ENCODE data around the gene IRX2. TPM values are rescaled to one million over a fixed set of nuclear protein-coding genes. Genes with fewer than 3 reads are reported as not detected.

Gene IRX2
- polyA plus RNA-seq (ENCODE audit: insufficient read length in 3 of 3) = 10 to 100 TPM; 22.6 to 30.3 (median 22.6) TPM
- long read RNA-seq, donor 1, transcript IRX2-202 (5 exons, 2,630 nt) = major isoform, 7 of 7 reads
- long read RNA-seq, donor 1, partial matches to known transcripts = 0 of 7 reads
- long read RNA-seq, donor 1, other reads (novel, unspliced or antisense) = 0 of 7 reads
- long read RNA-seq, donor 2, transcript IRX2-201 (4 exons, 2,456 nt) = major isoform, 7 of 9 reads
- long read RNA-seq, donor 2, partial matches to known transcripts = 0 of 9 reads
- long read RNA-seq, donor 2, other reads (novel, unspliced or antisense) = 0 of 9 reads
- long read RNA-seq, donor 3, transcript IRX2-202 (5 exons, 2,630 nt) = major isoform, 5 of 12 reads
- long read RNA-seq, donor 3, partial matches to known transcripts = 5 of 12 reads
- long read RNA-seq, donor 3, other reads (novel, unspliced or antisense) = 0 of 12 reads
- long read RNA-seq, donor 4, partial matches to known transcripts = 0 of 3 reads
- long read RNA-seq, donor 4, other reads (novel, unspliced or antisense) = 0 of 3 reads
- long read RNA-seq, donor 5, partial matches to known transcripts = 8 of 11 reads
- long read RNA-seq, donor 5, other reads (novel, unspliced or antisense) = 0 of 11 reads
- long read RNA-seq, donor 6, partial matches to known transcripts = 0 of 3 reads
- long read RNA-seq, donor 6, other reads (novel, unspliced or antisense) = 0 of 3 reads
- long read RNA-seq, donor 7, transcript IRX2-201 (4 exons, 2,456 nt) = major isoform, 7 of 9 reads
- long read RNA-seq, donor 7, partial matches to known transcripts = 0 of 9 reads
- long read RNA-seq, donor 7, other reads (novel, unspliced or antisense) = 0 of 9 reads
- long read RNA-seq, donor 8 = 0 reads
- long read RNA-seq, donor 9, partial matches to known transcripts = 0 of 17 reads
- long read RNA-seq, donor 9, other reads (novel, unspliced or antisense) = 12 of 17 reads
- long read RNA-seq, donor 10, partial matches to known transcripts = 0 of 3 reads
- long read RNA-seq, donor 10, other reads (novel, unspliced or antisense) = 0 of 3 reads
- long read RNA-seq, donor 11, partial matches to known transcripts = 6 of 12 reads
- long read RNA-seq, donor 11, other reads (novel, unspliced or antisense) = 0 of 12 reads
- long read RNA-seq, donor 12, transcript IRX2-201 (4 exons, 2,456 nt) = major isoform, 6 of 10 reads
- long read RNA-seq, donor 12, partial matches to known transcripts = 0 of 10 reads
- long read RNA-seq, donor 12, other reads (novel, unspliced or antisense) = 0 of 10 reads
- long read RNA-seq, donor 13, partial matches to known transcripts = 5 of 10 reads
- long read RNA-seq, donor 13, other reads (novel, unspliced or antisense) = 0 of 10 reads
- long read RNA-seq, donor 14, transcript IRX2-202 (5 exons, 2,630 nt) = minor isoform, 9 of 26 reads
- long read RNA-seq, donor 14, transcript IRX2-201 (4 exons, 2,456 nt) = major isoform, 10 of 26 reads
- long read RNA-seq, donor 14, partial matches to known transcripts = 7 of 26 reads
- long read RNA-seq, donor 14, other reads (novel, unspliced or antisense) = 0 of 26 reads
- long read RNA-seq, donor 15 = 0 reads
- long read RNA-seq, donor 16, partial matches to known transcripts = 0 of 2 reads
- long read RNA-seq, donor 16, other reads (novel, unspliced or antisense) = 0 of 2 reads

DNA sequence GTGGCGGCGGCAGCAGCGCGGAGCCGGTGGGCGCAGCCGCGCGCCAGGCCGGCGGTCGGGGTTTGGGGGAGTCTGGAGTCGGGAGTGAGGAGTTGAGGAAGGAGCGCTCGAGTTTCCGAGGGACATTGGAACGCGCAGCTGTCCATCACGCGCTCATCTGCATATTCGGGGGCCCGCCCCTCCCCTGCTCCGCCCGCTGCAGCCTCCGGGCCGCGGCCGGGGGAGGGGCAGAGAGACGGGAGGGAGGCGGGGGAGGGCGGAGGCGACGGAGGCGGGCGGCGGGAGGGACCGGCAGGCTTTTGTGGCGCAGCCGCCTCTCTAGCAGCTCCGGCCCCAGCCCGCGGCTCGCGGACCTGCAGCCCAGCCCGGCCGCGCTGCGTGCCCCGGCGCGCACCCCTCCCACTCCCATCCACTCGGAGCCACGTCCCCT, at the start of gene IRX2:
Gene IRX2, minus strand, starts transcription at position 86 of the 430 bp plus-strand sequence. CDS start 264 bp downstream, outside the sequence.
- peak; percentile 82 for DNase-seq

- no peak for DNase-seq
These were observed 48.6 kb upstream of the IRX2 start for GRCh38 chr5:2800035-2800434.

DNA sequence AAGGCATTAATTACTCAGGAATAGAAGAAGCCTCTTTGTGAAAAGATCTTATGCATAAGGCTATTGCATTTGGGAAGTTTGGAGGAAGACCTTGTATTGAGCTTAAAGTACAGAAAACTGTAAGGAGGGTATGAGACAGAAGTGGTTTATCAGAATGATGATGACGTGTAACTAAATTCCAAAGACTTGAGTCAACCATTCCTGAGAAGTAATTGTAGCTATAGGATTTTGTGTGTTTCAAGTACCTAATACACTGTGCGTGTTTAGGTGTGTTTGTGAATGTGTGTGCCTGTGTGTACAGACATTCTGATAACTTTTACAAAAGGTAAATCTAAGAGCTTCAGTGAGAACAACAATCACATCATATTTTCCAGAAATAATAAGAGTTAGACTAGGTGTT, 46.5 kb upstream of the IRX2 start:
- DNase-seq = no peak

DNA sequence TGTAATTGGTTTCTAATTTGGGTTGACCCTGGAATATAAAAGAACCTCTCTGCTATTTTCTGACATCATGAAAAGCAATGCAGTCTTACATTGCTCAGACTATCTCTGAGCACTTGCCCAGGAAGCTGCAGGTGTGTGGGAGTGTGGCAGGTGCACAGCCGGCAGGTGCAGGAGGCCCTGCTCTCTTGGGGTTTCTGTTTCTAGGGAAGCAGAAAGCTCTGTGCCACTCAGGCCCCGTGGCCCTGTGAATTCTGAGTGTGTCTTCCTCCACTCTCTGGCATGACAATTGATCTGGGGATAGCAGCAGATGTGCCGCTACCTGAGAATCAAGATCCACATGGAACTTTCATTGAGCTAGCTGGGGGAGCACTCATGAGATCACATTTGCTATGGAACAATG, 45.7 kb upstream of the IRX2 start:
- DNase-seq = no peak

GRCh38 chr5:2783223-2783622, 31.7 kb upstream of the IRX2 start:
- DNase-seq = no peak

GRCh38 chr5:2782658-2783057, 31.2 kb upstream of the IRX2 start:
- DNase-seq = no peak

DNA sequence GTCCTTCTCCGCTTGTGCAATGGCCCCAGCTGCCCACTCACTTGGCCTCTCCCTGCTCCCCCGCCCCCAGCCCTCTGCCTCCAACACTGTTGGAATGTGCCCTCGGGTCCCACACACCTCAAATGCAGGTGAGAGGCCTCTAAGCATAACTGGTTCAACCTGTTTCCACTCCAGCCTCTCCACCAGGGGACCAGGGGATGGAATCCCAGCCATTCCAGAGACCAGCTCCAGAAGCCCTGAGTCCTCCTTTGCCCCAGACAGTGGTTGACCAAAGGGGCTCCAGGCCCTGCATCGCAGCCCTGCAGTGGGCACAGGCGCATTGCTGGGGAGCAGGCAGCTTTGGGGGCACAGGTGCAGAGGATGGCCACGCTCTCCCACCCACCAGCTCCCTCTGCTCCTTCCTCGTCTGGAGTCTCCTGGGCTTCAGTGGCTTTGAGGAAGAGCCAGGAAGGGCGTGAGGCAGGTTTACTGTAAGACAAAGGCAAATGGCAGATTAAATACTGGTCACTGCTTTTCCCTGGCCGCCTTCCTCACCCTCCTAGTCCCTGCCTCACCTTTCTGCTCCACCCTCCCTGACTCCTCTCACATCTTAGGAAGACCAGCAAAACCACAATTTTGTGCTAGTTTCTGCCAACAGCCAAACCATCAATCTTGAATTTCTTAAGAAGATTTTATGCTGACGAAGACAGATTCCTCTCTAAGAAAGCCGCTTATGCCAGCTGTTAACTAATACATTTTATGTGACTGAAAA, 29.1 kb upstream of the IRX2 start:
- peak; percentile 62 for DNase-seq

- no peak for DNase-seq
These were observed 28.0 kb upstream of the IRX2 start for GRCh38 chr5:2779459-2779858.

- DNase-seq = no peak
These were observed 25.1 kb upstream of the IRX2 start for GRCh38 chr5:2776337-2777302.

DNA sequence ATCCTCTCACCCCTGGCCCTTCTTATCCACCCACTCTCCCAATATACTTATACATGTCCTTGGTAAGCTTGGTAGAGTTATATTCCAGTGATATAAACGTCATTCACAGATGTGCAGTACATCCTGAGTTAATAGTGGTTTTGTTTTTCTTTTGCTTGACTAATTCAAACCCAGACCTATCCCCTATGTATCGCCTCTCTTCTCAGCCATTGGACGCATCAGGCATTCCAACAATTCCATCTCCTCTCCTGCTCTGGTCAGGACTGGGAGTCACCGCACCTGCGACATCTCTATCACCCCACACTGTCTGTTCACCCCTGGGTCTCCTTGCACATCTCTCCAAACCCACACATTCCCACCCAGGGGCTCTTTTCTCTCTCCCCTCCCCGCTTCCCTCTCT, 21.9 kb upstream of the IRX2 start:
- no peak for DNase-seq

GRCh38 chr5:2767089-2767488, 15.6 kb upstream of the IRX2 start:
- DNase-seq = no peak

DNA sequence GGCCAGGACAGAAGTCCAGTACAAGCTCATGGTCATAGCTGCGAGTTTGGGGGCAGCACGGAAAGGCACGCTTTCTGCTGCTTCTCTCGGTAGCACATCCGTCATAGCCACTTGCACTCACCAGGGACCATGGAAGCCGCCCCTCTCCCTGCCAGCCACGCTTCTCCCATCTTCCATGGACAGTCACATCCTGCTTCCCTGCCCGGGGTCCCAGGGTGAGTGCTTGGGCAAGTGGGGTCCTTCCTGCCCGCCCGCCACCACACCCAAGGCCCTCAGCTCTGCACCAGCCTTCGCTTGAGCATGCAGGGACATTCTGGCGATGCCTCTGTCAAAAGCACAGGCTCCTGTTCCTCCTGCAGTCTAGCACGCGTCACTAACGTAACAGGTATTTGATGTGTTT, 13.1 kb upstream of the IRX2 start:
- DNase-seq = no peak

DNA sequence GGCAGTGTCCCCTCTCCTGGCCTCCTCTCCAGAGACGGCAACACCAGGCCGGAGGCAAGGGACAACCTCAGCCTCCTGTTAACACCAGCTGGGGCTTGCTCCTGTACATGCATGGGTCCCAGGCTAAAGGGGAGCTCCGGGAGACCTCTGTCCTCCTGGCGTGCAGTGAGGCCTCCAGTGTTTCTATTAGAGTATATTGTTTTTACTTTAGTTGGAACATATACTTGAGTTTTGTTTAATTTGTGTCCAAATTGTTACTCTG, 12.0 kb upstream of the IRX2 start:
- no peak for DNase-seq

DNA sequence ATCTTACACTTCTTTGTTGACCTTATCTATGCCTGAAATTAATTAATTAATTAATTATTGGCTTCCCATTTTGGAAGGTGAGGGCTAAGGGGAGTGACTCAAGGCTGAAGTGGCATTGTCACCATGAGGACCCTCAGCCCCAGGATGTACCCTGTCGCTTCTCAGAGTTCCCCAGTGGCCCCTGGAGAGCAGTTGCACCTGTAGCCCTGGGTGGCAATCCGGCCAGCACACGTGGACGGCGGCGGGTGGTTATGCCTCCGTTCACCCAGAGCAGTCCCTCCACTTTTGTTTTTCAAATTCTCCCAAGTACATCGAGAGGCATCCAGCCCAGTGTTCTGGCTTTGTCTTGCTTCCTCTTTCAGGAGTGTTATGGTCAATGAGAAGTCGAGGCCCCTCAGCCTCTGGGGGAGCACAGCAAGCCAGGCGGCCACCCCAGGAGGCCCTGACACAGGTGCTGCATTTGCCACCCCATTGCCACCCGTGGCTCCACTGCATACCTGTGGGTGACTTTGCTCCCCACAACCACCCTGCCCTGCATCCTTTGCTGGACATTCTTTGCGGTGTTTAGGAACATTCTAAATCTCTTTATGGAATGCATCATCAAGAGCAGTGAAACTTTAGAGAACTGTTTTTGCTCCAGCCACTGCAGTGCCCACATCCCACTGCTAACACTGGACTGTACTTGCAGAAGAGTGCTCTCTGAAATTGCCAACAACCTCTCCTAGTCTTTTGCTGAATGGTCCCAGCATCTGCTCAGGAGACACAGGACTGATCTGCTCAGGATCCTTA, 11.5 kb upstream of the IRX2 start:
- DNase-seq = no peak

DNA sequence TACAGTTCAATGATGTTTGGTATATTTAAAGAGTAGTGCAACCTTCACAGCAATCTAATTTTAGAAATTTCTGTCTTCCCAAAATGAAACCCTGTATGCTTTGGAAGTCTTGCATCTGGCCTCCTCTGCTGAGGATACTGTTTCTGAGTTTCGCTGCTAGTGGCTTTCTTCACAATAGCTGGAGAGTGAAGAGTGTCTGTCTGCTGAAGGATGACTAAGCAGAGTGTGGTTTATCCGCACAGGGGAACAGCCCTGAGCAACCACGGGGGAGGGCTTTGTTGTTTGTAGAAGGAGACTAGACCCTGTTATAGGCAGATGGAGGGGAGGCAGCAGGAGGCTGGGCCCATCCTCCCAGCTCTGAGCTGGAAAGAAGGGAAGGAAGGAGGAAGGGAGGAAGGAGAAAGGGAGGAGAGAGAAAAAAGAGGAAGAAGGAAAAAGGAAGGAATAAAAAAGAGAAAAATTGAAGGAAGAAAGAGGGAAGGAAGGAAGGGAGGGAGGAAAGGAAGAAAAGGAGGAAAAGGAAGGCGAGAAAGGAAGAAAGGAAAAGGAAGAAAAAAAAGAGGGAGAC, 10.5 kb upstream of the IRX2 start:
- DNase-seq = no peak

DNA sequence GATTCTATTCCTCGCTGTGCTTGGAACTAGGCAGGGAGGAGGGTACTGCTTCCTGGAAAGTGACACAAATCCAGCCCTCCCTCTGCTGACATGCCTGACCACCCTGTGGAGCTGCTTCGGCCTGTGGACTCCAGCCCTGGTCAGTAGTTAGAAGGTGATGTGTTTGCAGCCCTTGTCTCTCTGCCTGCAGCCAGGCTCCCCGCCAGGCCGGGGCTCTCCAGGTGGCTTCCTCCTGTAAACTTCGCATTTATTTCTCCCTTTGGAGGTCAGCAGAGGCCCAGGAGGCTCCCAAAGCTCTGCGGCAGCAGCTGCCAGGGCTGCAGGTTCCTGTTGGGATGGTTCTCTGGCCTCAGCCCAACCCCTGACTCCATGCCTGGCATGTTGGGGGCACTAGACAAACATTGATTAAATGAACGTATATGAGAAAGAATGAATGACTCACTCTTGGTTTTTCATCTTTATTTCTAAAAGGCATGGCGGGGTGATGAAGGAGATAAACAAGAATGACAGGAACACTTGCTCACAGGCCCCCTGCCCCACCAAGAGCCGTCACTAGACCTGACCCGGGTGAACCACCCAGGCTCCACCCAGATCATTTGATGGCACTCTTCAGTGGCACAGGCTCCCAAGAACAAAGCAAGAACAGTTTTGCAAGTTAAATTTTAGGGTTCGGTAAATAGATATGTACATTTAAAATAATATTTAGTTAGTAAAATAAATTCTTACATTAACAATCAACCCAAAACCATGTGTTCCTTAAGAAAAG, 8.4 kb upstream of the IRX2 start:
- no peak for DNase-seq

DNA sequence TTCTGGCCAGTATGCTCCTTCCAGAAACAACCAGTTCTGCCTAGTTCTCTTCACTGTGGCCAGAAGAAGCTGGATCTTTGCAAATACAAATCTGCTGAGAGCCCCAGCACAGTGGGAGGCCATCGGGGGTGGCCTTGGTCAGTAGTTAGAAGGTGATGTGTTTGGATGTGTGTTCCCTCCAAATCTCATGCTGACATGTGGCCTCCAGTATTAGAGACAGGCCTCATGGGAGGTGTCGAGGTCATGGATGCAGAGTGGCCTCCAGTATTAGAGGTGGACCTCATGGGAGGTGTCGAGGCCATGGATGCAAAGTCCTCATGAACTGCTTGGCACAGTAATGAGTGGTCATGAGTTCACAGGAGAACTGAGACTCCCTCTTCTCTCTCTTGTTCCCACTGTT, 7.6 kb upstream of the IRX2 start:
- DNase-seq = no peak

- no peak for DNase-seq
These were observed 7.2 kb upstream of the IRX2 start for GRCh38 chr5:2758632-2759031.
